HCT116 (cell line): Measurements from ENCODE around the gene DOCK9. TPM values are rescaled to one million over a fixed set of nuclear protein-coding genes. Genes with fewer than 3 reads are reported as not detected.

Source experiments
- ATAC-seq: fragments of 200-7000 bp; cut with Tn5 transposase; 2 replicates; pipeline ENCODE4 v1.9.1; 2020; ENCODE audit warnings: mild to moderate bottlenecking, moderate library complexity
- BruUV-seq: library from RNA; stranded (reverse); fragments of 400-500 nt; replicated peaks from 2 replicates; lab custom pipeline; 2021; lab: Mats Ljungman, UMichigan
- CTCF ChIA-PET: fragments of 300-600 bp; sonication (Branson Sonifier 250); formaldehyde crosslinking; loops from one replicate; lab custom pipeline; 2021; ENCODE audit warnings: antibody characterized with exemption; lab: Charles Lee
- POLR2A ChIA-PET: fragments of 300-600, 350-600 bp; sonication (Branson Sonifier 250); formaldehyde crosslinking; loops from one replicate; lab custom pipeline; 2021; ENCODE audit warnings: antibody characterized with exemption; lab: Charles Lee
- RAD21 ChIA-PET, 2 experiments: fragments of 300-600 bp; sonication (Branson Sonifier 250); formaldehyde crosslinking; loops; one replicate each; lab custom pipeline; 2023; ENCODE audit warnings: low total read pairs in 2 of 2; ENCODE audit not compliant: uncharacterized antibody in 2 of 2, unreplicated experiment in 2 of 2, low non-redundant PET in 1 of 2; lab: Charles Lee
- DNase-seq: peaks from one replicate; pipeline ENCODE4 v3.0.0-alpha.2; 2010; ENCODE audit warnings: low read depth, low spot score
- H2AFZ ChIP-seq: fragments of 200-600 bp; shearing (Covaris generic), sonication (generic); 2 replicates; pipeline ENCODE4 v1.6.1; 2017; ENCODE audit warnings: low read depth, mixed run types, mixed read lengths, antibody characterized with exemption, low read length; ENCODE audit not compliant: poor library complexity, severe bottlenecking
- H3K27ac ChIP-seq: 2 replicates; pipeline ENCODE4 v1.5.1; 2012; ENCODE audit warnings: low read depth, low read length
- H3K27me3 ChIP-seq: fragments of 200-600 bp; sonication (generic); 2 replicates; pipeline ENCODE4 v1.6.1; 2016; ENCODE audit warnings: mixed run types, low read length, mixed read lengths; ENCODE audit not compliant: insufficient read depth
- H3K36me3 ChIP-seq, 2 experiments: fragments of 200-500 bp in 1 of 2; fragments of 200-600 bp in 1 of 2; sonication (Bioruptor generic) in 1 of 2; sonication (generic) in 1 of 2; 2 replicates each; pipeline versions ENCODE4 v1.5.1 to v1.6.1; 2014 to 2016; ENCODE audit warnings: low read length in 2 of 2, inconsistent platforms in 1 of 2, mixed read lengths in 1 of 2, mixed run types in 1 of 2; ENCODE audit not compliant: insufficient read depth in 2 of 2, control insufficient read depth in 1 of 2
- H3K4me1 ChIP-seq, 2 experiments: fragments of 200-600 bp in 1 of 2; sonication (generic) in 1 of 2; 2 replicates each; pipeline versions ENCODE4 v1.5.1 to v1.6.1; 2012 to 2017; ENCODE audit warnings: low read length in 2 of 2, inconsistent platforms in 1 of 2, mild to moderate bottlenecking in 1 of 2, mixed read lengths in 1 of 2, mixed run types in 1 of 2, moderate library complexity in 1 of 2; ENCODE audit not compliant: insufficient read depth in 2 of 2, control insufficient read depth in 1 of 2
- H3K4me2 ChIP-seq: fragments of 200-600 bp; sonication (generic); 2 replicates; pipeline ENCODE4 v1.6.1; 2017; ENCODE audit warnings: mixed run types, low read length, mixed read lengths
- H3K4me3 ChIP-seq, 2 experiments: fragments of 200-600 bp in 1 of 2; sonication (generic) in 1 of 2; replicated peaks in 1 of 2; 2 replicates each; pipeline ENCODE4 v1.5.1; 2011 to 2016; ENCODE audit warnings: low read length in 2 of 2, control low read depth in 1 of 2, low read depth in 1 of 2, mild to moderate bottlenecking in 1 of 2, mixed read lengths in 1 of 2, mixed run types in 1 of 2
- H3K79me2 ChIP-seq: fragments of 200-600 bp; sonication (generic); 2 replicates; pipeline ENCODE4 v1.6.1; 2017; ENCODE audit warnings: mild to moderate bottlenecking, mixed run types, low read length, moderate library complexity, mixed read lengths; ENCODE audit not compliant: insufficient read depth
- H3K9ac ChIP-seq: fragments of 200-600 bp; sonication (generic); 2 replicates; pipeline ENCODE4 v1.6.1; 2016; ENCODE audit warnings: low read length, mixed read lengths
- H3K9me2 ChIP-seq: fragments of 200-600 bp; sonication (generic), shearing (Covaris generic); 2 replicates; pipeline ENCODE4 v1.6.1; 2017; ENCODE audit warnings: mixed run types, mild to moderate bottlenecking, moderate library complexity; ENCODE audit not compliant: insufficient read depth
- H3K9me3 ChIP-seq, 2 experiments: fragments of 200-500 bp in 1 of 2; fragments of 200-600 bp in 1 of 2; sonication (Bioruptor generic) in 1 of 2; sonication (generic) in 1 of 2; 2 replicates each; pipeline ENCODE4 v1.6.1; 2014 to 2017; ENCODE audit warnings: low read length in 2 of 2, mixed read lengths in 2 of 2, inconsistent platforms in 1 of 2, low read depth in 1 of 2, mild to moderate bottlenecking in 1 of 2, mixed run types in 1 of 2, moderate library complexity in 1 of 2; ENCODE audit not compliant: control insufficient read depth in 1 of 2, insufficient read depth in 1 of 2
- H4K20me1 ChIP-seq: fragments of 200-600 bp; sonication (generic), shearing (Covaris generic); 2 replicates; pipeline ENCODE4 v1.6.1; 2017; ENCODE audit warnings: mixed run types, mild to moderate bottlenecking, moderate library complexity; ENCODE audit not compliant: insufficient read depth
- CBX3 ChIP-seq: IDR thresholded peaks from 2 replicates; pipeline ENCODE4 v1.6.1; 2012; ENCODE audit warnings: low read depth
- CEBPB ChIP-seq: IDR thresholded peaks from 2 replicates; pipeline ENCODE4 v1.6.1; 2012; ENCODE audit warnings: low read depth
- EGR1 ChIP-seq: IDR thresholded peaks from 2 replicates; pipeline ENCODE4 v1.6.1; 2012; ENCODE audit warnings: low read depth
- ELF1 ChIP-seq: IDR thresholded peaks from 2 replicates; pipeline ENCODE4 v1.6.1; 2012; ENCODE audit warnings: low read depth, borderline replicate concordance
- EZH2phosphoT487 ChIP-seq: fragments of 200-600 bp; IDR thresholded peaks from 2 replicates; pipeline ENCODE4 v1.6.1; 2018; ENCODE audit warnings: antibody characterized with exemption, borderline replicate concordance
- FOSL1 ChIP-seq: IDR thresholded peaks from 2 replicates; pipeline ENCODE4 v1.6.1; 2012; ENCODE audit warnings: low read depth
- JUND ChIP-seq: IDR thresholded peaks from 2 replicates; pipeline ENCODE4 v1.6.1; 2012
- POLR2A ChIP-seq: IDR thresholded peaks from 2 replicates; pipeline ENCODE4 v1.7.0; 2011; ENCODE audit warnings: borderline replicate concordance; ENCODE audit not compliant: insufficient read depth, insufficient read length; ENCODE audit errors: extremely low read depth
- RAD21 ChIP-seq: IDR thresholded peaks from 2 replicates; pipeline ENCODE4 v1.6.1; 2012; ENCODE audit warnings: low read depth, mild to moderate bottlenecking
- SIN3A ChIP-seq: IDR thresholded peaks from 2 replicates; pipeline ENCODE4 v1.6.1; 2012; ENCODE audit warnings: low read depth
- SP1 ChIP-seq: IDR thresholded peaks from 2 replicates; pipeline ENCODE4 v1.6.1; 2012; ENCODE audit warnings: low read depth
- SRF ChIP-seq: IDR thresholded peaks from 2 replicates; pipeline ENCODE4 v1.6.1; 2012; ENCODE audit warnings: low read depth
- TCF7L2 ChIP-seq: IDR thresholded peaks from 2 replicates; pipeline ENCODE4 v1.7.0; 2011; ENCODE audit warnings: borderline replicate concordance, inconsistent platforms; ENCODE audit not compliant: insufficient read depth, insufficient read length; ENCODE audit errors: extremely low read depth
- ZNF274 ChIP-seq: fragments of 200-500 bp; sonication (Bioruptor generic); IDR thresholded peaks from 2 replicates; pipeline ENCODE4 v1.6.1; 2014; ENCODE audit warnings: mild to moderate bottlenecking, low read depth, low read length, inconsistent platforms
- intact Hi-C: fragments of 100-400 bp; cut with micrococcal nuclease; formaldehyde crosslinking; loops from 2 replicates; pipeline ENCODE4 v1.10.0; 2022
- total RNA-seq: library from RNA; stranded (reverse); gene quantifications from one replicate; pipeline ENCODE4 v1.2.1, GENCODE V29; 2021; ENCODE audit not compliant: unreplicated experiment
- TF ChIP-seq, protein P1 (sequence below), 3 experiments: fragments of 200-600 bp in 1 of 3; sonication (generic) in 1 of 3; IDR thresholded peaks in 2 of 3; conservative IDR thresholded peaks in 1 of 3; 2 replicates each; pipeline ENCODE4 v1.5.1; 2012 to 2017; ENCODE audit warnings: low read depth in 2 of 3, low read length in 2 of 3, antibody characterized with exemption in 1 of 3, borderline replicate concordance in 1 of 3, control low read depth in 1 of 3, mild to moderate bottlenecking in 1 of 3, mixed read lengths in 1 of 3, mixed run types in 1 of 3, moderate library complexity in 1 of 3; ENCODE audit not compliant: insufficient read depth in 1 of 3
- TF ChIP-seq, protein P2 (sequence below): IDR thresholded peaks from 2 replicates; pipeline ENCODE4 v1.6.1; 2012
- TF ChIP-seq, protein P3 (sequence below): IDR thresholded peaks from 2 replicates; pipeline ENCODE4 v1.6.1; 2011; ENCODE audit warnings: mild to moderate bottlenecking, low read length, moderate library complexity; ENCODE audit not compliant: insufficient replicate concordance; ENCODE audit errors: extremely low read depth

DOCK9 gene
- total RNA-seq, 1 experiment from 2014 or later, result 58.8 TPM

DNA sequence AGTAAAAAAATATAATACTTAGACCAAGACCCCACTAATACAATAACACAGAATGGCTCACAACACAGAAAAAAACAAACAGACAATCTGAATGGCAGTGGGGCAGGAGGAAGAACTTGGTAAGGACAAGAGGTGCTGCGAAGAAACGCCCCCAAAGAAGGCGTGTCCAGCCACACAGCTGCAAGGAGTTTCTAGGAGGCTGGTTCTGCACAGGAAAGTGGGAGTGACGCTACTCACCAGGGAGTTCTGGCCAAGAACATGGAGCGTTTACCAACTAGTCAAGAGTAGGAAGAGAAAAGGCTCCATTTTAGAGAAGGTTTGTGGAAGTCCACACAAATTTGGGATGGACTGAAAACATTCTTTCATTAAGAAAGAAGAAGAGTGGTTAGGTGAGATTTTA lies 130.1 kb downstream of the DOCK9 start:
- ChIA-PET CTCF (no interaction called here), POLR2A (no interaction called here), RAD21 (no interaction called here)
- Histone ChIP-seq H3K9me3 (no peaks in the 10 kb centered on the region), H3K9me2 (no peaks in the 10 kb centered on the region), H3K36me3 (no peaks in the 10 kb centered on the region), H3K4me3 (no peak overlapping the region), H3K79me2 (no peaks in the 10 kb centered on the region), H2AFZ (no peak overlapping the region), H3K27me3 (no peaks in the 10 kb centered on the region), H3K27ac (no peak overlapping the region), H3K9ac (no peak overlapping the region)
- TF ChIP-seq EGR1, result no peak
- TF ChIP-seq, all 23 proteins: peak for 0
- intact Hi-C loops, result loop anchor here (10.0 kb wide), 1 partner anchor 417 kb away; no protein-coding TSS in a partner anchor
- ATAC-seq, result peak; percentile 50; the same call in 1 of the 2 replicates
- no peaks in the 10 kb centered on the region for H3K4me1 ChIP-seq
- H4K20me1 ChIP-seq, result no peaks in the 10 kb centered on the region
- no peak overlapping the region for H3K4me2 ChIP-seq
- DNase-seq, result no peak
- BruUV-seq, result no TSS peak

DNA sequence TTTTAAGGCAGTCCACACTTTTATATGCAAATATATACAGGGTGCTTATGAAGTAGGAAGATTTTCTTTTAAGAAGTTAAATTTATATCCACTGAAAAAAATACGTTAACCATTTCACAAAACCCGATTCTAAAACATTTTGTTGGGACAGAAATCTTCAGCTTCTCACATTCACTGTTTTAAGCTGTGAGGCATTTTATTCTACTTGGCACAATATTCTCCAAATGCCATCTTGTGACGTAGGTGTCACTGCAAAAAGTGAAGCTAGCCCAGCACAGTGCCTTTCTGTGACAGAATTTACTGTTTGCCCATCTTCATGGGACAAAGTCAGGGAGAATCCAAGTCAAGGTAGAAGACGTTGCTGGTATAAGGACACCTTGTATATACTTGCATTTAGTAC lies 130.9 kb downstream of the DOCK9 start:
- POLR2A ChIA-PET, result no interaction called here
- TF ChIP-seq TCF7L2, result no peak
- TF ChIP-seq ZNF274, result no peak
- no peak for TF ChIP-seq CBX3
- TF ChIP-seq, protein P1, sequence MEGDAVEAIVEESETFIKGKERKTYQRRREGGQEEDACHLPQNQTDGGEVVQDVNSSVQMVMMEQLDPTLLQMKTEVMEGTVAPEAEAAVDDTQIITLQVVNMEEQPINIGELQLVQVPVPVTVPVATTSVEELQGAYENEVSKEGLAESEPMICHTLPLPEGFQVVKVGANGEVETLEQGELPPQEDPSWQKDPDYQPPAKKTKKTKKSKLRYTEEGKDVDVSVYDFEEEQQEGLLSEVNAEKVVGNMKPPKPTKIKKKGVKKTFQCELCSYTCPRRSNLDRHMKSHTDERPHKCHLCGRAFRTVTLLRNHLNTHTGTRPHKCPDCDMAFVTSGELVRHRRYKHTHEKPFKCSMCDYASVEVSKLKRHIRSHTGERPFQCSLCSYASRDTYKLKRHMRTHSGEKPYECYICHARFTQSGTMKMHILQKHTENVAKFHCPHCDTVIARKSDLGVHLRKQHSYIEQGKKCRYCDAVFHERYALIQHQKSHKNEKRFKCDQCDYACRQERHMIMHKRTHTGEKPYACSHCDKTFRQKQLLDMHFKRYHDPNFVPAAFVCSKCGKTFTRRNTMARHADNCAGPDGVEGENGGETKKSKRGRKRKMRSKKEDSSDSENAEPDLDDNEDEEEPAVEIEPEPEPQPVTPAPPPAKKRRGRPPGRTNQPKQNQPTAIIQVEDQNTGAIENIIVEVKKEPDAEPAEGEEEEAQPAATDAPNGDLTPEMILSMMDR (IDR thresholded peaks at IDR 0.05 in 2 of 3, conservative IDR thresholded peaks at IDR 0.05 in 1 of 3; ENCODE audit: borderline replicate concordance in 1 of 3, insufficient read depth in 1 of 3, low read depth in 2 of 3, low read length in 2 of 3), result no peak
- no peak for TF ChIP-seq POLR2A
- TF ChIP-seq EZH2phosphoT487, result no peak
- TF ChIP-seq SIN3A, result no peak
- TF ChIP-seq SP1, result no peak
- TF ChIP-seq, protein P2, sequence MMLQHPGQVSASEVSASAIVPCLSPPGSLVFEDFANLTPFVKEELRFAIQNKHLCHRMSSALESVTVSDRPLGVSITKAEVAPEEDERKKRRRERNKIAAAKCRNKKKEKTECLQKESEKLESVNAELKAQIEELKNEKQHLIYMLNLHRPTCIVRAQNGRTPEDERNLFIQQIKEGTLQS, result no peak
- no peak for TF ChIP-seq SRF
- TF ChIP-seq FOSL1, result no peak
- no peak for TF ChIP-seq CEBPB
- TF ChIP-seq, protein P3, sequence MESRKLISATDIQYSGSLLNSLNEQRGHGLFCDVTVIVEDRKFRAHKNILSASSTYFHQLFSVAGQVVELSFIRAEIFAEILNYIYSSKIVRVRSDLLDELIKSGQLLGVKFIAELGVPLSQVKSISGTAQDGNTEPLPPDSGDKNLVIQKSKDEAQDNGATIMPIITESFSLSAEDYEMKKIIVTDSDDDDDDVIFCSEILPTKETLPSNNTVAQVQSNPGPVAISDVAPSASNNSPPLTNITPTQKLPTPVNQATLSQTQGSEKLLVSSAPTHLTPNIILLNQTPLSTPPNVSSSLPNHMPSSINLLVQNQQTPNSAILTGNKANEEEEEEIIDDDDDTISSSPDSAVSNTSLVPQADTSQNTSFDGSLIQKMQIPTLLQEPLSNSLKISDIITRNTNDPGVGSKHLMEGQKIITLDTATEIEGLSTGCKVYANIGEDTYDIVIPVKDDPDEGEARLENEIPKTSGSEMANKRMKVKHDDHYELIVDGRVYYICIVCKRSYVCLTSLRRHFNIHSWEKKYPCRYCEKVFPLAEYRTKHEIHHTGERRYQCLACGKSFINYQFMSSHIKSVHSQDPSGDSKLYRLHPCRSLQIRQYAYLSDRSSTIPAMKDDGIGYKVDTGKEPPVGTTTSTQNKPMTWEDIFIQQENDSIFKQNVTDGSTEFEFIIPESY, result no peak
- no peak for TF ChIP-seq RAD21
- no peak for TF ChIP-seq JUND
- TF ChIP-seq ELF1, result no peak
- no peak for TF ChIP-seq EGR1

More for the DNA sequence above, 130.9 kb downstream of the DOCK9 start:
- no peak for ATAC-seq
- no peak overlapping the region for H3K27ac ChIP-seq
- RAD21 ChIA-PET, result no interaction called here
- no peaks in the 10 kb centered on the region for H3K4me1 ChIP-seq
- intact Hi-C loops, result loop anchor here (1.0 to 10.0 kb wide), 2 partner anchors 29 to 418 kb away; no protein-coding TSS in a partner anchor
- BruUV-seq, result no TSS peak
- CTCF ChIA-PET, result no interaction called here
- no peak overlapping the region for H2AFZ ChIP-seq
- no peaks in the 10 kb centered on the region for H3K27me3 ChIP-seq
- no peaks in the 10 kb centered on the region for H3K9me3 ChIP-seq
- DNase-seq, result no peak
- H3K36me3 ChIP-seq, result no peaks in the 10 kb centered on the region
- H3K79me2 ChIP-seq, result no peaks in the 10 kb centered on the region
- no peaks in the 10 kb centered on the region for H3K9me2 ChIP-seq
- no peak overlapping the region for H3K9ac ChIP-seq
- H3K4me3 ChIP-seq, result no peak overlapping the region
- no peak overlapping the region for H3K4me2 ChIP-seq
- H4K20me1 ChIP-seq, result no peaks in the 10 kb centered on the region
